HepG2 (cell line): Measurements from ENCODE around the gene TMEM114. TPM values are rescaled to one million over a fixed set of nuclear protein-coding genes. Genes with fewer than 3 reads are reported as not detected.

Source experiments
- ARNTL ChIP-seq: sonication (generic); formaldehyde crosslinking; IDR thresholded peaks from 2 replicates; pipeline ENCODE4 v1.4.0; 2020; ENCODE audit warnings: mild to moderate bottlenecking, missing genetic modification reagents
- ETV5 ChIP-seq: IDR thresholded peaks from 2 replicates; pipeline ENCODE4 v1.6.1; 2018; ENCODE audit warnings: missing biosample characterization, missing genetic modification reagents, inconsistent platforms, borderline replicate concordance
- FOXA3 ChIP-seq: IDR thresholded peaks from 2 replicates; pipeline ENCODE4 v1.6.1; 2016; ENCODE audit warnings: missing genetic modification reagents, missing compliant biosample characterization
- FOXJ3 ChIP-seq: sonication (generic); formaldehyde crosslinking; IDR thresholded peaks from 2 replicates; pipeline ENCODE4 v1.4.0; 2020; ENCODE audit warnings: missing genetic modification reagents, mild to moderate bottlenecking, borderline replicate concordance
- GLI4 ChIP-seq: sonication (generic); formaldehyde crosslinking; IDR thresholded peaks from 2 replicates; pipeline ENCODE4 v1.5.1; 2020; ENCODE audit warnings: missing genetic modification reagents, mild to moderate bottlenecking, moderate library complexity, borderline replicate concordance
- HNRNPL ChIP-seq: fragments of 200-400 bp; formaldehyde crosslinking; IDR thresholded peaks from 2 replicates; pipeline ENCODE4 v1.6.1; 2017; ENCODE audit warnings: mild to moderate bottlenecking, low read depth, low read length
- ISX ChIP-seq: sonication (generic); formaldehyde crosslinking; conservative IDR thresholded peaks from 2 replicates; pipeline ENCODE4 v1.5.0; 2020; ENCODE audit warnings: missing genetic modification reagents
- JDP2 ChIP-seq: sonication (generic); formaldehyde crosslinking; IDR thresholded peaks from 2 replicates; pipeline ENCODE4 v1.8.1; 2022; ENCODE audit warnings: missing genetic modification reagents, borderline replicate concordance
- KIAA2018 ChIP-seq: sonication (generic); formaldehyde crosslinking; IDR thresholded peaks from 2 replicates; pipeline ENCODE4 v1.5.0; 2020; ENCODE audit warnings: mild to moderate bottlenecking, missing genetic modification reagents, borderline replicate concordance
- MTA1 ChIP-seq: sonication (generic); formaldehyde crosslinking; IDR thresholded peaks from 2 replicates; pipeline ENCODE4 v1.4.0; 2020; ENCODE audit warnings: missing genetic modification reagents, mild to moderate bottlenecking, borderline replicate concordance
- NCOR1 ChIP-seq: fragments of 200-600 bp; sonication (generic); IDR thresholded peaks from 2 replicates; pipeline ENCODE4 v1.7.0; 2017; ENCODE audit warnings: antibody characterized with exemption, low read length, borderline replicate concordance
- NFIC ChIP-seq: IDR thresholded peaks from 2 replicates; pipeline ENCODE4 v1.6.1; 2012; ENCODE audit warnings: mild to moderate bottlenecking, low read length, inconsistent platforms
- TCF7L2 ChIP-seq: IDR thresholded peaks from 2 replicates; pipeline ENCODE4 v1.6.1; 2011; ENCODE audit warnings: mild to moderate bottlenecking, low read depth, low read length, moderate library complexity
- THRA ChIP-seq: sonication (generic); formaldehyde crosslinking; IDR thresholded peaks from 2 replicates; pipeline ENCODE4 v1.4.0; 2020; ENCODE audit warnings: missing genetic modification reagents, borderline replicate concordance
- ZMYM3 ChIP-seq: sonication (generic); formaldehyde crosslinking; IDR thresholded peaks from 2 replicates; pipeline ENCODE4 v1.5.1; 2020; ENCODE audit warnings: mild to moderate bottlenecking, missing genetic modification reagents
- ZNF24 ChIP-seq: fragments of 450-650 bp; IDR thresholded peaks from 2 replicates; pipeline ENCODE4 v1.6.1; 2017; ENCODE audit warnings: antibody characterized with exemption, mild to moderate bottlenecking
- ZNF431 ChIP-seq: sonication (generic); formaldehyde crosslinking; IDR thresholded peaks from 2 replicates; pipeline ENCODE4 v1.9.0; 2022; ENCODE audit warnings: missing genetic modification reagents, low read depth, mild to moderate bottlenecking, borderline replicate concordance
- ZNF432 ChIP-seq: sonication (generic); formaldehyde crosslinking; IDR thresholded peaks from 2 replicates; pipeline ENCODE4 v1.5.0; 2020; ENCODE audit warnings: missing genetic modification reagents, mild to moderate bottlenecking, borderline replicate concordance
- ZNF615 ChIP-seq: sonication (generic); formaldehyde crosslinking; IDR thresholded peaks from 2 replicates; pipeline ENCODE4 v1.5.0; 2020; ENCODE audit warnings: mild to moderate bottlenecking, missing genetic modification reagents, borderline replicate concordance
- ZNF709 ChIP-seq: sonication (generic); formaldehyde crosslinking; IDR thresholded peaks from 2 replicates; pipeline ENCODE4 v1.5.0; 2020; ENCODE audit warnings: mild to moderate bottlenecking, missing genetic modification reagents
- polyA plus RNA-seq, 8 experiments: library from polyadenylated mRNA; depleted of rRNA in 3 of 8; stranded (reverse) in 7 of 8; unstranded in 1 of 8; fragments of >200 nt; fragmentation: Illumina TruSeq in 4 of 8; extraction: Trizol in 4 of 8; gene quantifications; 2 replicates each; pipeline versions ENCODE4 v1.2.1 to v1.2.3, GENCODE V29; 2011 to 2016; ENCODE audit warnings: low read depth in 4 of 8, missing spikeins in 1 of 8, mixed read lengths in 1 of 8; ENCODE audit not compliant: insufficient read depth in 1 of 8
- total RNA-seq, 5 experiments: library from RNA; depleted of rRNA; stranded (reverse); fragments of >200 nt; fragmentation: Illumina TruSeq; extraction: Trizol; gene quantifications; 2 replicates each; pipeline ENCODE4 v1.2.3, GENCODE V29; 2016; ENCODE audit warnings: low read depth in 1 of 5

TMEM114 gene
- total and polyA plus RNA-seq, 2 of the 13 experiments (the other 11 are each of a cell fraction or from before 2014, with no cell fraction given), result not detected

- peak; percentile 82; the same call in 1 of the 2 replicates for TF ChIP-seq THRA
- TF ChIP-seq HNRNPL, result no peak
- TF ChIP-seq GLI4 (CRISPR knock-in tag), result no peak
- peak; percentile 95 for TF ChIP-seq FOXJ3 (CRISPR knock-in tag)
- no peak for TF ChIP-seq ZNF709 (CRISPR knock-in tag)
- peak; percentile 93 for TF ChIP-seq NFIC
- no peak for TF ChIP-seq ZNF615 (CRISPR knock-in tag)
- TF ChIP-seq ISX, result no peak
- peak; percentile 68; the same call in 1 of the 2 replicates for TF ChIP-seq ARNTL (CRISPR knock-in tag)
- peak; percentile 97 for TF ChIP-seq ETV5
- TF ChIP-seq KIAA2018, result peak; percentile 60; the same call in 1 of the 2 replicates
- peak; percentile 79 for TF ChIP-seq NCOR1
- TF ChIP-seq ZNF431 (CRISPR knock-in tag), result no peak
- TF ChIP-seq ZNF432 (CRISPR knock-in tag), result no peak
- peak; percentile 87 for TF ChIP-seq ZMYM3
- TF ChIP-seq TCF7L2, result no peak
- TF ChIP-seq JDP2 (CRISPR knock-in tag), result no peak
- peak; percentile 42; the same call in 1 of the 2 replicates for TF ChIP-seq ZNF24
- no peak; the same call in 1 of the 2 replicates for TF ChIP-seq MTA1
- peak; percentile 88 for TF ChIP-seq FOXA3 (CRISPR knock-in tag)
Observed at GRCh38 chr16:8551388-8552332, 38.7 kb downstream of the TMEM114 start (continued).
